Caco-2 (cell line): ENCODE results near the gene TNNT1. TPM values are rescaled to one million over a fixed set of nuclear protein-coding genes. Genes with fewer than 3 reads are reported as not detected.

Experiments
- BruUV-seq: library from RNA; stranded (reverse); fragments of 400-500 nt; replicated peaks from 2 replicates; lab custom pipeline; 2021; lab: Mats Ljungman, UMichigan
- CTCF ChIA-PET: fragments of 300-600 bp; sonication (Branson Sonifier 250); formaldehyde crosslinking; loops from one replicate; lab custom pipeline; 2022; ENCODE audit warnings: antibody characterized with exemption; lab: Charles Lee
- POLR2A ChIA-PET: fragments of 300-600 bp; sonication (Branson Sonifier 250); formaldehyde crosslinking; loops from one replicate; lab custom pipeline; 2022; ENCODE audit warnings: antibody characterized with exemption; lab: Charles Lee
- DNase-seq, 2 experiments: peaks; one replicate each; pipeline versions ENCODE4 v3.0.0 to v3.0.0-alpha.2; 2020 to 2022
- H3K27me3 ChIP-seq: replicated peaks from 2 replicates; pipeline ENCODE4 v1.6.0; 2011; ENCODE audit warnings: low read length; ENCODE audit not compliant: control insufficient read depth, insufficient read depth
- H3K36me3 ChIP-seq: 2 replicates; pipeline ENCODE4 v1.5.1; 2011; ENCODE audit warnings: low read length; ENCODE audit not compliant: control insufficient read depth, insufficient read depth
- H3K4me1 ChIP-seq: fragments of 250-450 bp; sonication (Bioruptor Pico); 2 replicates; pipeline ENCODE4 v1.5.1; 2020; ENCODE audit warnings: mild to moderate bottlenecking
- H3K4me3 ChIP-seq: 2 replicates; pipeline ENCODE4 v1.5.1; 2011; ENCODE audit warnings: low read depth, mild to moderate bottlenecking, control low read depth, low read length
- H3K9me3 ChIP-seq: fragments of 250-450 bp; sonication (Bioruptor Pico); 2 replicates; pipeline ENCODE4 v1.5.1; 2020; ENCODE audit warnings: mild to moderate bottlenecking, moderate library complexity
- H3K27ac Mint-ChIP-seq: one replicate; pipeline ENCODE4 v1.8.0; 2022; ENCODE audit warnings: mixed read lengths; ENCODE audit not compliant: unreplicated experiment
- H3K27me3 Mint-ChIP-seq: one replicate; pipeline ENCODE4 v1.8.0; 2022; ENCODE audit warnings: mixed read lengths; ENCODE audit not compliant: insufficient read depth, unreplicated experiment
- H3K36me3 Mint-ChIP-seq: one replicate; pipeline ENCODE4 v1.8.0; 2022; ENCODE audit warnings: mild to moderate bottlenecking, mixed read lengths; ENCODE audit not compliant: insufficient read depth, unreplicated experiment
- H3K4me1 Mint-ChIP-seq: one replicate; pipeline ENCODE4 v1.8.0; 2022; ENCODE audit warnings: low read depth, mixed read lengths; ENCODE audit not compliant: unreplicated experiment
- H3K4me3 Mint-ChIP-seq: one replicate; pipeline ENCODE4 v1.8.0; 2022; ENCODE audit warnings: mild to moderate bottlenecking, moderate library complexity, mixed read lengths; ENCODE audit not compliant: unreplicated experiment
- H3K9me3 Mint-ChIP-seq: one replicate; pipeline ENCODE4 v1.8.0; 2022; ENCODE audit warnings: mixed read lengths; ENCODE audit not compliant: unreplicated experiment
- CTCF ChIP-seq, 2 experiments: fragments of 200-600 bp in 1 of 2; IDR thresholded peaks; 1 replicate in 1 of 2; 2 replicates in 1 of 2; pipeline versions ENCODE4 v1.5.1 to v1.8.0; 2011 to 2022; ENCODE audit warnings: antibody characterized with exemption in 1 of 2, control low read depth in 1 of 2, inconsistent platforms in 1 of 2, low read depth in 1 of 2, low read length in 1 of 2, mild to moderate bottlenecking in 1 of 2, moderate library complexity in 1 of 2; ENCODE audit not compliant: insufficient read depth in 1 of 2, severe bottlenecking in 1 of 2, unreplicated experiment in 1 of 2
- intact Hi-C: fragments of 100-400 bp; cut with micrococcal nuclease; formaldehyde crosslinking; loops from one replicate; pipeline ENCODE4 v1.10.0; 2022; ENCODE audit not compliant: unreplicated experiment
- microRNA-seq: library from miRNA; unstranded; fragments of <30 nt; microRNA quantifications from one replicate; pipeline ENCODE4 v1.2.0, GENCODE V29; 2022
- total RNA-seq: library from RNA; stranded (reverse); gene quantifications from 2 replicates; pipeline ENCODE4 v1.2.3, GENCODE V29; 2022

The TNNT1 gene
- total RNA-seq, 1 experiment from 2014 or later, result 18.0 TPM

- Mint-ChIP-seq H3K36me3 (peaks cover 75% of the 10 kb centered on the region), H3K27ac (no peak overlapping the region), H3K9me3 (no peaks in the 10 kb centered on the region), H3K4me3 (no peak overlapping the region), H3K27me3 (no peaks in the 10 kb centered on the region), H3K4me1 (peaks cover 19% of the 10 kb centered on the region)
- intact Hi-C loops, result no loop called here
- Histone ChIP-seq H3K4me1 (peaks cover 4% of the 10 kb centered on the region; the same call in 1 of the 2 replicates), H3K36me3 (peaks cover 6% of the 10 kb centered on the region; the same call in 1 of the 2 replicates), H3K4me3 (no peak overlapping the region), H3K27me3 (no peaks in the 10 kb centered on the region), H3K9me3 (no peaks in the 10 kb centered on the region)
- TF ChIP-seq CTCF (IDR thresholded peaks at IDR 0.05; ENCODE audit: insufficient read depth in 1 of 2, low read depth in 1 of 2, low read length in 1 of 2, severe bottlenecking in 1 of 2, unreplicated experiment in 1 of 2), result no peak
- DNase-seq, result no peak
- BruUV-seq, result no TSS peak
- ChIA-PET CTCF (no interaction called here), POLR2A (interaction anchor here (0.7 kb wide), 1 partner anchor 11 kb away, joined by 3 read pairs; no protein-coding TSS in a partner anchor)
Observed at GRCh38 chr19:55083004-55083850, 65.8 kb downstream of the TNNT1 start.

Small RNAs within 50 kb of the gene (microRNA-seq; reads per million reads assigned to microRNA genes)
- not detected for gene MIR7975

Other genes starting within 250 kb of the TNNT1 start
- gene NCR1, start 243.1 kb downstream of the TNNT1 start, total RNA-seq, result 0.91 and 1.1 TPM in 2 replicates
- 0.43 and 0.49 TPM in 2 replicates for gene NLRP7, start 201.7 kb downstream of the TNNT1 start, total RNA-seq
- 108 and 115 TPM in 2 replicates for gene NLRP2, start 182.8 kb downstream of the TNNT1 start, total RNA-seq
- gene GP6, start 110.9 kb downstream of the TNNT1 start, total RNA-seq, result not detected in 2 replicates
- 43.3 and 49.8 TPM in 2 replicates for gene RDH13, start 86.1 kb downstream of the TNNT1 start, total RNA-seq
- 135 and 141 TPM in 2 replicates for gene EPS8L1, start 73.3 kb downstream of the TNNT1 start, total RNA-seq
- gene PPP1R12C, start 31.6 kb downstream of the TNNT1 start, total RNA-seq, result 104 TPM in 2 replicates
- 2.9 and 4.2 TPM in 2 replicates for gene TNNI3, start 8.5 kb upstream of the TNNT1 start, total RNA-seq
- 0.45 and 0.91 TPM in 2 replicates for gene DNAAF3, start 17.4 kb upstream of the TNNT1 start, total RNA-seq
- not detected in 2 replicates for gene SYT5, start 31.1 kb upstream of the TNNT1 start, total RNA-seq
- gene PTPRH, start 60.3 kb upstream of the TNNT1 start, total RNA-seq, result 2.3 and 2.7 TPM in 2 replicates
- gene TMEM86B, start 79.6 kb upstream of the TNNT1 start, total RNA-seq, result 18.0 and 21.2 TPM in 2 replicates
- gene PPP6R1, start 109.8 kb upstream of the TNNT1 start, total RNA-seq, result 113 and 118 TPM in 2 replicates
- 69.6 and 71.4 TPM in 2 replicates for gene HSPBP1, start 130.9 kb upstream of the TNNT1 start, total RNA-seq
- gene BRSK1, start 134.8 kb upstream of the TNNT1 start, total RNA-seq, result 24.6 and 28.6 TPM in 2 replicates
- 1.6 and 3.4 TPM in 2 replicates for gene TMEM150B, start 176.1 kb upstream of the TNNT1 start, total RNA-seq
- gene KMT5C, start 190.7 kb upstream of the TNNT1 start, total RNA-seq, result 25.8 and 26.3 TPM in 2 replicates
- 0.27 and 0.35 TPM in 2 replicates for gene COX6B2, start 205.5 kb upstream of the TNNT1 start, total RNA-seq
- gene GARIN5B, start 214.1 kb upstream of the TNNT1 start, total RNA-seq, result not detected in 2 replicates
- 0.70 and 1.1 TPM in 2 replicates for gene IL11, start 221.3 kb upstream of the TNNT1 start, total RNA-seq
- not detected in 2 replicates for gene TMEM190, start 227.6 kb upstream of the TNNT1 start, total RNA-seq
- 18.1 and 22.7 TPM in 2 replicates for gene TMEM238, start 235.1 kb upstream of the TNNT1 start, total RNA-seq
- 2,048 and 2,146 TPM in 2 replicates for gene RPL28, start 236.7 kb upstream of the TNNT1 start, total RNA-seq